OCI-LY7 (cell line): Measurements from ENCODE around the gene C6orf89.
A peak's percentile ranks its signal among the peaks of the same experiment; 100 is the strongest.

Experiments used
- CTCF ChIP-seq: fragments of 200-600 bp; sonication (generic); conservative IDR thresholded peaks from 2 replicates; pipeline ENCODE4 v1.5.1; 2014; ENCODE audit warnings: mild to moderate bottlenecking, antibody characterized with exemption, low read length, moderate library complexity, mixed read lengths
- EZH2phosphoT487 ChIP-seq: fragments of 200-600 bp; sonication (generic); IDR thresholded peaks from 2 replicates; pipeline ENCODE4 v1.6.1; 2018; ENCODE audit warnings: low read depth, borderline replicate concordance, mild to moderate bottlenecking, mixed run types, antibody characterized with exemption, low read length, moderate library complexity, mixed read lengths

GRCh38 chr6:36873612-36874442, 11.9 kb upstream of the C6orf89 start:
- TF ChIP-seq CTCF: peak; percentile 46; the same call in 1 of the 2 replicates
- no peak for TF ChIP-seq EZH2phosphoT487
